Activated CD4-positive, alpha-beta T cell treated with anti-CD3 and anti-CD28 coated beads, Interleukin-2, amount 50 U/mL, for 24 hours (primary cell): ENCODE measurements around the gene OR10A6.

ENCODE experiments used
- DNase-seq, 2 donors: peaks; one replicate each; pipeline ENCODE4 v3.0.0-alpha.2; 2020; ENCODE audit warnings: low read depth in 1 of 2, low spot score in 1 of 2

Gene OR10A6

GRCh38 chr11:7910286-7910788 is 20.7 kb downstream of the OR10A6 start:
- DNase-seq = no peak

GRCh38 chr11:7909585-7910285 is 21.3 kb downstream of the OR10A6 start:
- DNase-seq = no peak

- DNase-seq = no peak
Measured at GRCh38 chr11:7907121-7907520, 23.9 kb downstream of the OR10A6 start.

GRCh38 chr11:7906481-7906880 is 24.6 kb downstream of the OR10A6 start:
- DNase-seq = no peak

GRCh38 chr11:7905961-7906429 is 25.1 kb downstream of the OR10A6 start:
- DNase-seq = no peak

- DNase-seq = no peak
Measured at GRCh38 chr11:7905549-7905948, 25.5 kb downstream of the OR10A6 start.

- no peak for DNase-seq
Measured at GRCh38 chr11:7904917-7905316, 26.2 kb downstream of the OR10A6 start.

- DNase-seq = no peak
Measured at GRCh38 chr11:7903940-7904339, 27.1 kb downstream of the OR10A6 start.

- DNase-seq = no peak
Measured at GRCh38 chr11:7901319-7901854, 29.7 kb downstream of the OR10A6 start.

- no peak for DNase-seq
Measured at GRCh38 chr11:7900686-7901085, 30.4 kb downstream of the OR10A6 start.

- no peak for DNase-seq
Measured at GRCh38 chr11:7899418-7899817, 31.6 kb downstream of the OR10A6 start.

- DNase-seq = no peak
Measured at GRCh38 chr11:7898666-7899283, 32.3 kb downstream of the OR10A6 start.

GRCh38 chr11:7896009-7896785 is 34.9 kb downstream of the OR10A6 start:
- DNase-seq = no peak

- DNase-seq = no peak
Measured at GRCh38 chr11:7894251-7894650, 36.8 kb downstream of the OR10A6 start.

GRCh38 chr11:7893796-7894195 is 37.3 kb downstream of the OR10A6 start:
- DNase-seq = no peak

GRCh38 chr11:7892840-7893254 is 38.2 kb downstream of the OR10A6 start:
- peak in 1 of 2 donors; percentile 11 for DNase-seq

GRCh38 chr11:7892059-7892699 is 38.9 kb downstream of the OR10A6 start:
- DNase-seq = no peak

- DNase-seq = no peak
Measured at GRCh38 chr11:7890417-7891172, 40.5 kb downstream of the OR10A6 start.

- DNase-seq = no peak
Measured at GRCh38 chr11:7889985-7890384, 41.1 kb downstream of the OR10A6 start.

- DNase-seq = no peak
Measured at GRCh38 chr11:7882860-7883259, 48.2 kb downstream of the OR10A6 start.
